Spleen (tissue), 11 donors: ENCODE data around the gene NIPA2. TPM values are rescaled to one million over a fixed set of nuclear protein-coding genes. Genes with fewer than 3 reads are reported as not detected.
A peak's percentile ranks its signal among the peaks of the same experiment; 100 is the strongest.

ENCODE experiments used
- DNase-seq: peaks from one replicate; pipeline ENCODE4 v3.0.0-alpha.2; 2020
- H3K27ac ChIP-seq, 8 donors: fragments of 200-600 bp; sonication (generic) in 7 of 8; 1 replicate in 4 of 8; 2 replicates in 4 of 8; pipeline versions ENCODE4 v1.5.0 to v1.8.0; 2016 to 2021; ENCODE audit warnings: inconsistent platforms in 4 of 8, mild to moderate bottlenecking in 4 of 8, moderate library complexity in 1 of 8
- H3K27me3 ChIP-seq, 7 donors: fragments of 200-600 bp; sonication (generic) in 6 of 7; replicated peaks in 1 of 7; 1 replicate in 4 of 7; 2 replicates in 3 of 7; pipeline versions ENCODE4 v1.5.0 to v1.8.0; 2016 to 2021; ENCODE audit warnings: inconsistent platforms in 3 of 7, mild to moderate bottlenecking in 1 of 7
- H3K36me3 ChIP-seq, 6 donors: fragments of 200-600 bp; sonication (generic) in 5 of 6; 1 replicate in 4 of 6; 2 replicates in 2 of 6; pipeline versions ENCODE4 v1.5.0 to v1.8.0; 2016 to 2021; ENCODE audit warnings: inconsistent platforms in 2 of 6
- H3K4me1 ChIP-seq, 6 donors: fragments of 200-600 bp; sonication (generic) in 5 of 6; 1 replicate in 3 of 6; 2 replicates in 3 of 6; pipeline versions ENCODE4 v1.5.0 to v1.8.0; 2016 to 2021; ENCODE audit warnings: inconsistent platforms in 3 of 6
- H3K4me3 ChIP-seq, 8 donors: fragments of 200-600 bp; sonication (generic) in 7 of 8; 1 replicate in 4 of 8; 2 replicates in 4 of 8; pipeline versions ENCODE4 v1.5.0 to v1.8.0; 2016 to 2021; ENCODE audit warnings: inconsistent platforms in 4 of 8, mild to moderate bottlenecking in 4 of 8, moderate library complexity in 2 of 8
- H3K9me3 ChIP-seq, 8 donors: fragments of 200-600 bp; sonication (generic) in 7 of 8; 1 replicate in 4 of 8; 2 replicates in 4 of 8; pipeline versions ENCODE4 v1.5.0 to v1.8.0; 2016 to 2021; ENCODE audit warnings: inconsistent platforms in 4 of 8
- POLR2A ChIP-seq, 3 donors: fragments of 450-650 bp; IDR thresholded peaks; one replicate each; pipeline ENCODE4 v1.5.1; 2017; ENCODE audit warnings: antibody characterized with exemption in 3 of 3, mild to moderate bottlenecking in 1 of 3
- POLR2AphosphoS5 ChIP-seq, 3 donors: sonication (generic); formaldehyde crosslinking; IDR thresholded peaks; one replicate each; pipeline ENCODE4 v1.5.1; 2017; ENCODE audit warnings: antibody characterized with exemption in 3 of 3
- WGBS, 5 donors: extraction: QIAGEN DNeasy Blood & Tissue Kit in 3 of 5; methylation state at CpG; one replicate each; pipeline versions ENCODE4 v1.1.5 to v1.1.7; 2013 to 2018; 5-methylcytosine and 5-hydroxymethylcytosine counted together
- intact Hi-C: fragments of 100-400 bp; cut with DNase I; formaldehyde crosslinking; loops from one replicate; pipeline ENCODE4 v1.15.0; 2023; ENCODE audit warnings: low total_unique reads
- polyA plus RNA-seq, 3 donors: library from polyadenylated mRNA; stranded (reverse); fragments of 200-250 nt; gene quantifications; one replicate each; pipeline ENCODE4 v1.2.1, GENCODE V29; 2013
- total RNA-seq, 7 donors: library from RNA; depleted of rRNA in 3 of 7; stranded (reverse); fragments of >200 nt in 3 of 7; fragmentation: NEBNext Ultra II Directional in 4 of 7; extraction: Animal tissue kit (Norgen Biotek cat#: 25700) in 4 of 7; gene quantifications; one replicate each; pipeline versions ENCODE4 v1.1.0 to v1.2.1, GENCODE V29; 2016 to 2021
- TF ChIP-seq, protein P1 (sequence below), 11 experiments: fragments of 200-600 bp in 7 of 11; fragments of 450-650 bp in 4 of 11; sonication (generic) in 4 of 11; IDR thresholded peaks in 8 of 11; conservative IDR thresholded peaks in 3 of 11; 1 replicate in 7 of 11; 2 replicates in 4 of 11; pipeline versions ENCODE4 v1.4.0 to v1.8.0; 2016 to 2021; ENCODE audit warnings: antibody characterized with exemption in 11 of 11, inconsistent platforms in 4 of 11, mild to moderate bottlenecking in 1 of 11
- donor health status: healthy with polysubstance abuse.
- donor health status: DM: no; HTN: no; CAD: no; lungs with moderate emphysema.
- donor health status: DM: no; HTN: no; CAD: no.
- donor health status: Bipolar disorder and iron deficiency.
- donor health status: healthy.
- donor health status: DM: no; HTN: no; CAD: no.
- donor health status: DM: yes; HTN: yes; CAD: no.

NIPA2 gene
- total and polyA plus RNA-seq, 10 donors, result 18.4 to 91.4 (median 52.8) TPM

- Histone ChIP-seq H3K4me1 (no peaks in the 10 kb centered on the region), H3K27me3 (no peaks in the 10 kb centered on the region), H3K4me3 (no peak overlapping the region), H3K9me3 (peaks cover 0 to 7% (median 0%) of the 10 kb centered on the region in 8 donors), H3K27ac (no peak overlapping the region), H3K36me3 (peaks cover 0 to 30% (median 5%) of the 10 kb centered on the region in 6 donors)
- no peak for TF ChIP-seq POLR2AphosphoS5 (IDR thresholded peaks at IDR 0.05)
- TF ChIP-seq POLR2A (IDR thresholded peaks at IDR 0.05), result no peak
- TF ChIP-seq, protein P1, sequence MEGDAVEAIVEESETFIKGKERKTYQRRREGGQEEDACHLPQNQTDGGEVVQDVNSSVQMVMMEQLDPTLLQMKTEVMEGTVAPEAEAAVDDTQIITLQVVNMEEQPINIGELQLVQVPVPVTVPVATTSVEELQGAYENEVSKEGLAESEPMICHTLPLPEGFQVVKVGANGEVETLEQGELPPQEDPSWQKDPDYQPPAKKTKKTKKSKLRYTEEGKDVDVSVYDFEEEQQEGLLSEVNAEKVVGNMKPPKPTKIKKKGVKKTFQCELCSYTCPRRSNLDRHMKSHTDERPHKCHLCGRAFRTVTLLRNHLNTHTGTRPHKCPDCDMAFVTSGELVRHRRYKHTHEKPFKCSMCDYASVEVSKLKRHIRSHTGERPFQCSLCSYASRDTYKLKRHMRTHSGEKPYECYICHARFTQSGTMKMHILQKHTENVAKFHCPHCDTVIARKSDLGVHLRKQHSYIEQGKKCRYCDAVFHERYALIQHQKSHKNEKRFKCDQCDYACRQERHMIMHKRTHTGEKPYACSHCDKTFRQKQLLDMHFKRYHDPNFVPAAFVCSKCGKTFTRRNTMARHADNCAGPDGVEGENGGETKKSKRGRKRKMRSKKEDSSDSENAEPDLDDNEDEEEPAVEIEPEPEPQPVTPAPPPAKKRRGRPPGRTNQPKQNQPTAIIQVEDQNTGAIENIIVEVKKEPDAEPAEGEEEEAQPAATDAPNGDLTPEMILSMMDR (IDR thresholded peaks at IDR 0.05 in 8 of 11, conservative IDR thresholded peaks at IDR 0.05 in 3 of 11), result no peak
- 79 to 92% (median 85%) methylated on average over 1 of the region's 1 CpG for WGBS, 5 donors
- DNase-seq, result no peak
- intact Hi-C loops, result no loop called here
Measured at GRCh38 chr15:22831473-22831872, 7.0 kb upstream of the NIPA2 start.

- TF ChIP-seq, protein P1 (IDR thresholded peaks at IDR 0.05 in 8 of 11, conservative IDR thresholded peaks at IDR 0.05 in 3 of 11), result no peak
- TF ChIP-seq POLR2A (IDR thresholded peaks at IDR 0.05) (no peak), POLR2AphosphoS5 (IDR thresholded peaks at IDR 0.05) (no peak)
- WGBS, 5 donors, result 1 to 2% (median 1%) methylated on average over 15 to 16 of the region's 16 CpGs
- Histone ChIP-seq H3K9me3 (no peaks in the 10 kb centered on the region), H3K27ac (peak overlapping the region; percentile 89 to 98 (median 97)), H3K4me1 (peaks cover 22 to 59% (median 44%) of the 10 kb centered on the region in 6 donors), H3K27me3 (no peaks in the 10 kb centered on the region), H3K36me3 (peaks cover 0 to 31% (median 9%) of the 10 kb centered on the region in 6 donors), H3K4me3 (peak overlapping the region; percentile 66 to 96 (median 84))
- intact Hi-C loops, result loop anchor here (5.0 kb wide), 2 partner anchors 52 to 198 kb away; partner anchors contain the start of genes NIPA1 and TUBGCP5
- no peak for DNase-seq
Measured at GRCh38 chr15:22839046-22839695, 705 bp downstream of the NIPA2 start.

DNA sequence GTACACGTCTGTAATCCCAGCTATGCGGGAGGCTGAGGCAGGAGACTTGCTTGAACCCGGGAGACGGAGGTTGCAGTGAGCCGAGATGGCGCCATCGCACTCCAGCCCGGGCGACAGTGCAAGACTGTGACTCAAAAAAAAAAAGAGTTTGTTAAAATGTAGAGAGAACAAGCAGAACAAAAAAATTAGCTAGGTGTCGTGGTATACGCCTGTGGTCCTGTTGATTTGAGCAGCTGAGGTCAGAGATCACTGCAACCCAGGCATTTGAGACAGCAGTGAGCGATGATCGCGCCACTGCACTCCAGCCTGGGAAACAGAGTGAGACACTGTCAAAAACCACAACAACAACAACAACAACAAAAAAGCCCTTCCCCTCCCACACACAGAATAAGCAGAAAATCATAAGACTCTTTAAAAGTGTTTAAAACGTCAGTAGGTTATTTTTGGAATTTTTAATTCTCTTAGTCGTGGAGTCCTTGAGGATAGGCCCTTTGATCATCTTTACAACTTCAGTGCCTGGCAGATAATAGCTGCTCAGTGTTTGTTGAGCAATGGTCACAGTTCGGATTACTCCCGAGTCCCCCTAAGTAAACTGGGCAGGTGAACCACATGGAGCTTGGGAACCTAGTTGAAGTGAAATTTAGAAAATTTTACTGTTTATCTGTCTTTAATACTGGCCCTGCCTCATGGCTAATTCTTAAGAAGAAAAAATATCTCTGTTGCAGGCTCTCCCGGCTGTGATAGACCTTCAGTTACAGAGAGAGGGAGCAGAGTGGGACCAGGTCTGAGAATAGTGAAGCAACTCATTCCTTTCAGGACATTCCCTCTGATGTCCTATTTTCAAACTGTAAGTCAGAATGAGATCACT lies 6.2 kb downstream of the NIPA2 start:
- Histone ChIP-seq H3K27ac (no peak overlapping the region), H3K9me3 (no peaks in the 10 kb centered on the region), H3K36me3 (peaks cover 0 to 86% (median 38%) of the 10 kb centered on the region in 6 donors), H3K4me1 (peaks cover 22 to 87% (median 47%) of the 10 kb centered on the region in 6 donors), H3K27me3 (no peaks in the 10 kb centered on the region), H3K4me3 (no peak overlapping the region)
- intact Hi-C loops, result no loop called here
- DNase-seq, result no peak
- 78 to 92% (median 84%) methylated on average over 19 of the region's 19 CpGs for WGBS, 5 donors
- TF ChIP-seq POLR2A (IDR thresholded peaks at IDR 0.05) (no peak), POLR2AphosphoS5 (IDR thresholded peaks at IDR 0.05) (no peak)
- TF ChIP-seq, protein P1 (IDR thresholded peaks at IDR 0.05 in 8 of 11, conservative IDR thresholded peaks at IDR 0.05 in 3 of 11), result no peak
